ENCODE data around the gene MRPL43. TPM values are rescaled to one million over a fixed set of nuclear protein-coding genes. Genes with fewer than 3 reads are reported as not detected.

The MRPL43 gene
- total and polyA plus RNA-seq, 4 donors = 30.5 to 76.0 (median 57.8) TPM

DNA sequence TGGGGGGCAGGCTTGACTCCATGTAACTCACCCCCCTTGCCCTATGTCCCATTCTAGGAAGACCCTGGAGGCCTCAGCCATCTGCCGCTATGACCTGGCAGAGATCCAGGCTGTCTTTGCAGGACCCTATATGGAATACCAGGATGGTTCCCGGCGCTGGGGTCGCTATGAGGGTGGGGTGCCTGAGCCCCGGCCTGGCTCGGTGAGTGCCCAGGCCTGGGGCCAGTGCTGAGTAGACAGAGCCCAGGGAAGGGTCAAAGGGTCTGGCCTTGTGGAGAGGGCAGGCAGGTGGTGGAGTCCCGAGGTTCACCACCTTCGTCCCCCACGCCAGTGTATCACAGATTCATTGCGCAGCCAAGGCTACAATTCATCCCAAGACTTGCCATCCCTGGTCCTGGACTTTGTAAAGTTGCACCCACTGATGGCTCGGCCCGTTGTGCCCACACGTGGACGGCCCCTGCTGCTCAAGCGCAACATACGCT is 7.5 kb downstream of the MRPL43 start:
- no peaks in the 10 kb centered on the region for H3K4me1 ChIP-seq (ENCODE audit: control insufficient read depth in 4 of 4, insufficient read depth in 4 of 4, low read length in 3 of 4)
- DNase-seq (ENCODE audit: low spot score) = no peak

GRCh38 chr10:100978901-100979195 is 8.4 kb downstream of the MRPL43 start:
- no peaks in the 10 kb centered on the region for H3K9me3 ChIP-seq (ENCODE audit: control insufficient read depth in 4 of 4, low read length in 3 of 4)
- no peak overlapping the region for H3K4me3 ChIP-seq (ENCODE audit: low read depth in 1 of 3, low read length in 3 of 3)
- DNase-seq (ENCODE audit: low spot score) = peak; percentile 25
- WGBS = 91% methylated on average over 10 of the region's 10 CpGs
- no peaks in the 10 kb centered on the region for H3K4me1 ChIP-seq (ENCODE audit: control insufficient read depth in 4 of 4, insufficient read depth in 4 of 4, low read length in 3 of 4)
- H3K36me3 ChIP-seq (ENCODE audit: control insufficient read depth in 4 of 4, insufficient read depth in 3 of 4, low read depth in 1 of 4, low read length in 3 of 4) = peaks cover 6 to 58% (median 28%) of the 10 kb centered on the region in 4 donors
- no peaks in the 10 kb centered on the region for H3K27me3 ChIP-seq (ENCODE audit: control insufficient read depth in 4 of 4, insufficient read depth in 4 of 4, low read length in 3 of 4)
- TF ChIP-seq YY1 (IDR thresholded peaks at IDR 0.05) (no peak), GABPA (IDR thresholded peaks at IDR 0.05 in 1 of 2, conservative IDR thresholded peaks at IDR 0.05 in 1 of 2) (no peak), RAD21 (IDR thresholded peaks at IDR 0.05) (no peak), HNF4G (IDR thresholded peaks at IDR 0.05) (no peak), SP1 (IDR thresholded peaks at IDR 0.05) (no peak), TAF1 (conservative IDR thresholded peaks at IDR 0.05) (no peak)
- TF ChIP-seq, protein P1, sequence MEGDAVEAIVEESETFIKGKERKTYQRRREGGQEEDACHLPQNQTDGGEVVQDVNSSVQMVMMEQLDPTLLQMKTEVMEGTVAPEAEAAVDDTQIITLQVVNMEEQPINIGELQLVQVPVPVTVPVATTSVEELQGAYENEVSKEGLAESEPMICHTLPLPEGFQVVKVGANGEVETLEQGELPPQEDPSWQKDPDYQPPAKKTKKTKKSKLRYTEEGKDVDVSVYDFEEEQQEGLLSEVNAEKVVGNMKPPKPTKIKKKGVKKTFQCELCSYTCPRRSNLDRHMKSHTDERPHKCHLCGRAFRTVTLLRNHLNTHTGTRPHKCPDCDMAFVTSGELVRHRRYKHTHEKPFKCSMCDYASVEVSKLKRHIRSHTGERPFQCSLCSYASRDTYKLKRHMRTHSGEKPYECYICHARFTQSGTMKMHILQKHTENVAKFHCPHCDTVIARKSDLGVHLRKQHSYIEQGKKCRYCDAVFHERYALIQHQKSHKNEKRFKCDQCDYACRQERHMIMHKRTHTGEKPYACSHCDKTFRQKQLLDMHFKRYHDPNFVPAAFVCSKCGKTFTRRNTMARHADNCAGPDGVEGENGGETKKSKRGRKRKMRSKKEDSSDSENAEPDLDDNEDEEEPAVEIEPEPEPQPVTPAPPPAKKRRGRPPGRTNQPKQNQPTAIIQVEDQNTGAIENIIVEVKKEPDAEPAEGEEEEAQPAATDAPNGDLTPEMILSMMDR (IDR thresholded peaks at IDR 0.05; ENCODE audit: low read depth, low read length, missing input control) = no peak
- no peak overlapping the region for H3K9ac ChIP-seq (ENCODE audit: low read depth in 1 of 2, low read length in 2 of 2)
- no peak overlapping the region for H3K27ac ChIP-seq (ENCODE audit: low read depth in 1 of 2, low read length in 2 of 2)

More for the DNA sequence above, 7.5 kb downstream of the MRPL43 start:
- TF ChIP-seq JUND (IDR thresholded peaks at IDR 0.05) (no peak), ATF3 (IDR thresholded peaks at IDR 0.05) (no peak), NR2F2 (IDR thresholded peaks at IDR 0.05) (no peak), YY1 (IDR thresholded peaks at IDR 0.05) (no peak), RXRA (IDR thresholded peaks at IDR 0.05) (no peak), HNF4A (conservative IDR thresholded peaks at IDR 0.05) (no peak), SP1 (IDR thresholded peaks at IDR 0.05) (no peak), RAD21 (IDR thresholded peaks at IDR 0.05) (no peak), HNF4G (IDR thresholded peaks at IDR 0.05) (no peak), MAX (IDR thresholded peaks at IDR 0.05) (no peak)
- TF ChIP-seq, protein P1 (IDR thresholded peaks at IDR 0.05; ENCODE audit: low read depth, low read length, missing input control) = no peak
- Histone ChIP-seq H3K36me3 (ENCODE audit: control insufficient read depth in 4 of 4, insufficient read depth in 3 of 4, low read depth in 1 of 4, low read length in 3 of 4) (peaks cover 6 to 57% (median 27%) of the 10 kb centered on the region in 4 donors), H3K27me3 (ENCODE audit: control insufficient read depth in 4 of 4, insufficient read depth in 4 of 4, low read length in 3 of 4) (no peaks in the 10 kb centered on the region), H3K4me3 (ENCODE audit: low read depth in 1 of 3, low read length in 3 of 3) (no peak overlapping the region), H3K27ac (ENCODE audit: low read depth in 1 of 2, low read length in 2 of 2) (no peak overlapping the region), H3K9ac (ENCODE audit: low read depth in 1 of 2, low read length in 2 of 2) (no peak overlapping the region), H3K9me3 (ENCODE audit: control insufficient read depth in 4 of 4, low read length in 3 of 4) (no peaks in the 10 kb centered on the region)
- 97% methylated on average over 16 of the region's 16 CpGs for WGBS
